Measurements from ENCODE around the gene HK2.

GRCh38 chr2:74865770-74866674 lies 32.1 kb downstream of the HK2 start:
- TF ChIP-seq CTCF (IDR thresholded peaks at IDR 0.05; ENCODE audit: insufficient read depth, low read length) (no peak), POLR2AphosphoS5 (IDR thresholded peaks at IDR 0.05; ENCODE audit: low read depth) (no peak), REST (IDR thresholded peaks at IDR 0.05; ENCODE audit: insufficient replicate concordance, low read depth) (no peak)
